Right hindlimb (tissue), 1 donor: ENCODE results near the gene ARPC1A.

Experiments
- DNase-seq: peaks from one replicate; pipeline ENCODE4 v3.0.0-alpha.2; 2018

ARPC1A gene

GRCh38 chr7:99390941-99391602, 65.4 kb downstream of the ARPC1A start:
- DNase-seq, result no peak

- no peak for DNase-seq
These were observed 66.3 kb downstream of the ARPC1A start for GRCh38 chr7:99392046-99392445.

GRCh38 chr7:99392659-99393354, 67.1 kb downstream of the ARPC1A start:
- peak; percentile 82 for DNase-seq

GRCh38 chr7:99393355-99394187, 67.9 kb downstream of the ARPC1A start:
- DNase-seq, result peak; percentile 69

- DNase-seq, result no peak
These were observed 68.4 kb downstream of the ARPC1A start for GRCh38 chr7:99394188-99394502.

- DNase-seq, result no peak
These were observed 70.1 kb downstream of the ARPC1A start for GRCh38 chr7:99395616-99396327.

- DNase-seq, result no peak
These were observed 71.0 kb downstream of the ARPC1A start for GRCh38 chr7:99396418-99397296.

GRCh38 chr7:99397297-99397983, 71.7 kb downstream of the ARPC1A start:
- DNase-seq, result no peak

- no peak for DNase-seq
These were observed 73.3 kb downstream of the ARPC1A start for GRCh38 chr7:99398891-99399445.

GRCh38 chr7:99399597-99399996, 73.9 kb downstream of the ARPC1A start:
- DNase-seq, result no peak

- no peak for DNase-seq
These were observed 77.2 kb downstream of the ARPC1A start for GRCh38 chr7:99402854-99403253.

- no peak for DNase-seq
These were observed 78.1 kb downstream of the ARPC1A start for GRCh38 chr7:99403764-99404163.

GRCh38 chr7:99404235-99404976, 78.7 kb downstream of the ARPC1A start:
- no peak for DNase-seq

- no peak for DNase-seq
These were observed 79.3 kb downstream of the ARPC1A start for GRCh38 chr7:99404977-99405320.

- no peak for DNase-seq
These were observed 80.9 kb downstream of the ARPC1A start for GRCh38 chr7:99406557-99406956.

- DNase-seq, result peak; percentile 58
These were observed 82.2 kb downstream of the ARPC1A start for GRCh38 chr7:99407872-99408378.

- DNase-seq, result peak; percentile 96
These were observed 82.9 kb downstream of the ARPC1A start, which contains the start of the genes BUD31 and PDAP1 for GRCh38 chr7:99408379-99409191. Gene BUD31, plus strand, starts transcription at chr7:99408969. Its CDS starts 2,124 bp downstream, at chr7:99411093. Gene PDAP1, minus strand, starts transcription at chr7:99408597. Its CDS starts 49 bp downstream, at chr7:99408548.

- DNase-seq, result no peak
These were observed 83.5 kb downstream of the ARPC1A start for GRCh38 chr7:99409192-99409572.

- no peak for DNase-seq
These were observed 84.1 kb downstream of the ARPC1A start for GRCh38 chr7:99409806-99410205.
